GM03348 (cell line): ENCODE data around the gene CDK6.

Experiments
- DNase-seq: peaks from one replicate; pipeline ENCODE4 v3.0.0; 2012; ENCODE audit warnings: low spot score

Gene CDK6

GRCh38 chr7:92708111-92709042 lies 128.0 kb downstream of the CDK6 start:
- DNase-seq: no peak

GRCh38 chr7:92707435-92707834 lies 128.9 kb downstream of the CDK6 start:
- DNase-seq: no peak

- no peak for DNase-seq
These were observed 129.8 kb downstream of the CDK6 start for GRCh38 chr7:92706563-92706962.

GRCh38 chr7:92705831-92706230 lies 130.5 kb downstream of the CDK6 start:
- DNase-seq: no peak

GRCh38 chr7:92704858-92705257 lies 131.5 kb downstream of the CDK6 start:
- no peak for DNase-seq

GRCh38 chr7:92702535-92702934 lies 133.8 kb downstream of the CDK6 start:
- DNase-seq: no peak

GRCh38 chr7:92699966-92700514 lies 136.3 kb downstream of the CDK6 start:
- no peak for DNase-seq

GRCh38 chr7:92699560-92699959 lies 136.8 kb downstream of the CDK6 start:
- DNase-seq: no peak

- peak; percentile 77 for DNase-seq
These were observed 138.0 kb downstream of the CDK6 start for GRCh38 chr7:92698237-92698841.

GRCh38 chr7:92697414-92697813 lies 139.0 kb downstream of the CDK6 start:
- DNase-seq: no peak

- DNase-seq: no peak
These were observed 139.4 kb downstream of the CDK6 start for GRCh38 chr7:92697012-92697411.

- DNase-seq: no peak
These were observed 139.8 kb downstream of the CDK6 start for GRCh38 chr7:92696584-92696983.

GRCh38 chr7:92695308-92696261 lies 140.8 kb downstream of the CDK6 start:
- peak; percentile 76 for DNase-seq

- no peak for DNase-seq
These were observed 142.2 kb downstream of the CDK6 start for GRCh38 chr7:92694211-92694610.

GRCh38 chr7:92693519-92693918 lies 142.9 kb downstream of the CDK6 start:
- no peak for DNase-seq

GRCh38 chr7:92691578-92691977 lies 144.8 kb downstream of the CDK6 start:
- peak; percentile 40 for DNase-seq

GRCh38 chr7:92685136-92686042 lies 151.0 kb downstream of the CDK6 start:
- no peak for DNase-seq

- no peak for DNase-seq
These were observed 152.1 kb downstream of the CDK6 start for GRCh38 chr7:92684274-92684673.

- no peak for DNase-seq
These were observed 153.4 kb downstream of the CDK6 start for GRCh38 chr7:92682903-92683539.

- DNase-seq: no peak
These were observed 154.0 kb downstream of the CDK6 start for GRCh38 chr7:92682330-92682729.
